HCT116 (cell line): Measurements from ENCODE around the gene SMIM24. TPM values are rescaled to one million over a fixed set of nuclear protein-coding genes. Genes with fewer than 3 reads are reported as not detected.
"Not testable (repeated sequence)": the region's sequence is repeated elsewhere in the genome, so short reads cannot be mapped to it uniquely, and the experiment has no call there.

Experiments
- ATAC-seq: fragments of 200-7000 bp; cut with Tn5 transposase; 2 replicates; pipeline ENCODE4 v1.9.1; 2020; ENCODE audit warnings: mild to moderate bottlenecking, moderate library complexity
- BruUV-seq: library from RNA; stranded (reverse); fragments of 400-500 nt; replicated peaks from 2 replicates; lab custom pipeline; 2021; lab: Mats Ljungman, UMichigan
- CTCF ChIA-PET: fragments of 300-600 bp; sonication (Branson Sonifier 250); formaldehyde crosslinking; loops from one replicate; lab custom pipeline; 2021; ENCODE audit warnings: antibody characterized with exemption; lab: Charles Lee
- POLR2A ChIA-PET: fragments of 300-600, 350-600 bp; sonication (Branson Sonifier 250); formaldehyde crosslinking; loops from one replicate; lab custom pipeline; 2021; ENCODE audit warnings: antibody characterized with exemption; lab: Charles Lee
- RAD21 ChIA-PET, 2 experiments: fragments of 300-600 bp; sonication (Branson Sonifier 250); formaldehyde crosslinking; loops; one replicate each; lab custom pipeline; 2023; ENCODE audit warnings: low total read pairs in 2 of 2; ENCODE audit not compliant: uncharacterized antibody in 2 of 2, unreplicated experiment in 2 of 2, low non-redundant PET in 1 of 2; lab: Charles Lee
- DNase-seq: peaks from one replicate; pipeline ENCODE4 v3.0.0-alpha.2; 2010; ENCODE audit warnings: low read depth, low spot score
- H2AFZ ChIP-seq: fragments of 200-600 bp; shearing (Covaris generic), sonication (generic); 2 replicates; pipeline ENCODE4 v1.6.1; 2017; ENCODE audit warnings: low read depth, mixed run types, mixed read lengths, antibody characterized with exemption, low read length; ENCODE audit not compliant: poor library complexity, severe bottlenecking
- H3K27ac ChIP-seq: 2 replicates; pipeline ENCODE4 v1.5.1; 2012; ENCODE audit warnings: low read depth, low read length
- H3K27me3 ChIP-seq: fragments of 200-600 bp; sonication (generic); 2 replicates; pipeline ENCODE4 v1.6.1; 2016; ENCODE audit warnings: mixed run types, low read length, mixed read lengths; ENCODE audit not compliant: insufficient read depth
- H3K36me3 ChIP-seq, 2 experiments: fragments of 200-500 bp in 1 of 2; fragments of 200-600 bp in 1 of 2; sonication (Bioruptor generic) in 1 of 2; sonication (generic) in 1 of 2; 2 replicates each; pipeline versions ENCODE4 v1.5.1 to v1.6.1; 2014 to 2016; ENCODE audit warnings: low read length in 2 of 2, inconsistent platforms in 1 of 2, mixed read lengths in 1 of 2, mixed run types in 1 of 2; ENCODE audit not compliant: insufficient read depth in 2 of 2, control insufficient read depth in 1 of 2
- H3K4me1 ChIP-seq, 2 experiments: fragments of 200-600 bp in 1 of 2; sonication (generic) in 1 of 2; 2 replicates each; pipeline versions ENCODE4 v1.5.1 to v1.6.1; 2012 to 2017; ENCODE audit warnings: low read length in 2 of 2, inconsistent platforms in 1 of 2, mild to moderate bottlenecking in 1 of 2, mixed read lengths in 1 of 2, mixed run types in 1 of 2, moderate library complexity in 1 of 2; ENCODE audit not compliant: insufficient read depth in 2 of 2, control insufficient read depth in 1 of 2
- H3K4me2 ChIP-seq: fragments of 200-600 bp; sonication (generic); 2 replicates; pipeline ENCODE4 v1.6.1; 2017; ENCODE audit warnings: mixed run types, low read length, mixed read lengths
- H3K4me3 ChIP-seq, 2 experiments: fragments of 200-600 bp in 1 of 2; sonication (generic) in 1 of 2; replicated peaks in 1 of 2; 2 replicates each; pipeline ENCODE4 v1.5.1; 2011 to 2016; ENCODE audit warnings: low read length in 2 of 2, control low read depth in 1 of 2, low read depth in 1 of 2, mild to moderate bottlenecking in 1 of 2, mixed read lengths in 1 of 2, mixed run types in 1 of 2
- H3K79me2 ChIP-seq: fragments of 200-600 bp; sonication (generic); 2 replicates; pipeline ENCODE4 v1.6.1; 2017; ENCODE audit warnings: mild to moderate bottlenecking, mixed run types, low read length, moderate library complexity, mixed read lengths; ENCODE audit not compliant: insufficient read depth
- H3K9ac ChIP-seq: fragments of 200-600 bp; sonication (generic); 2 replicates; pipeline ENCODE4 v1.6.1; 2016; ENCODE audit warnings: low read length, mixed read lengths
- H3K9me2 ChIP-seq: fragments of 200-600 bp; sonication (generic), shearing (Covaris generic); 2 replicates; pipeline ENCODE4 v1.6.1; 2017; ENCODE audit warnings: mixed run types, mild to moderate bottlenecking, moderate library complexity; ENCODE audit not compliant: insufficient read depth
- H3K9me3 ChIP-seq, 2 experiments: fragments of 200-500 bp in 1 of 2; fragments of 200-600 bp in 1 of 2; sonication (Bioruptor generic) in 1 of 2; sonication (generic) in 1 of 2; 2 replicates each; pipeline ENCODE4 v1.6.1; 2014 to 2017; ENCODE audit warnings: low read length in 2 of 2, mixed read lengths in 2 of 2, inconsistent platforms in 1 of 2, low read depth in 1 of 2, mild to moderate bottlenecking in 1 of 2, mixed run types in 1 of 2, moderate library complexity in 1 of 2; ENCODE audit not compliant: control insufficient read depth in 1 of 2, insufficient read depth in 1 of 2
- H4K20me1 ChIP-seq: fragments of 200-600 bp; sonication (generic), shearing (Covaris generic); 2 replicates; pipeline ENCODE4 v1.6.1; 2017; ENCODE audit warnings: mixed run types, mild to moderate bottlenecking, moderate library complexity; ENCODE audit not compliant: insufficient read depth
- ATF3 ChIP-seq: IDR thresholded peaks from 2 replicates; pipeline ENCODE4 v1.6.1; 2012
- CBX3 ChIP-seq: IDR thresholded peaks from 2 replicates; pipeline ENCODE4 v1.6.1; 2012; ENCODE audit warnings: low read depth
- CEBPB ChIP-seq: IDR thresholded peaks from 2 replicates; pipeline ENCODE4 v1.6.1; 2012; ENCODE audit warnings: low read depth
- ELF1 ChIP-seq: IDR thresholded peaks from 2 replicates; pipeline ENCODE4 v1.6.1; 2012; ENCODE audit warnings: low read depth, borderline replicate concordance
- EZH2phosphoT487 ChIP-seq: fragments of 200-600 bp; IDR thresholded peaks from 2 replicates; pipeline ENCODE4 v1.6.1; 2018; ENCODE audit warnings: antibody characterized with exemption, borderline replicate concordance
- FOSL1 ChIP-seq: IDR thresholded peaks from 2 replicates; pipeline ENCODE4 v1.6.1; 2012; ENCODE audit warnings: low read depth
- JUND ChIP-seq: IDR thresholded peaks from 2 replicates; pipeline ENCODE4 v1.6.1; 2012
- MAX ChIP-seq: IDR thresholded peaks from 2 replicates; pipeline ENCODE4 v1.6.1; 2012
- POLR2A ChIP-seq: IDR thresholded peaks from 2 replicates; pipeline ENCODE4 v1.7.0; 2011; ENCODE audit warnings: borderline replicate concordance; ENCODE audit not compliant: insufficient read depth, insufficient read length; ENCODE audit errors: extremely low read depth
- POLR2AphosphoS5 ChIP-seq: IDR thresholded peaks from 2 replicates; pipeline ENCODE4 v1.6.1; 2011; ENCODE audit warnings: mild to moderate bottlenecking, low read depth, low read length, moderate library complexity
- RAD21 ChIP-seq: IDR thresholded peaks from 2 replicates; pipeline ENCODE4 v1.6.1; 2012; ENCODE audit warnings: low read depth, mild to moderate bottlenecking
- SIN3A ChIP-seq: IDR thresholded peaks from 2 replicates; pipeline ENCODE4 v1.6.1; 2012; ENCODE audit warnings: low read depth
- SP1 ChIP-seq: IDR thresholded peaks from 2 replicates; pipeline ENCODE4 v1.6.1; 2012; ENCODE audit warnings: low read depth
- SRF ChIP-seq: IDR thresholded peaks from 2 replicates; pipeline ENCODE4 v1.6.1; 2012; ENCODE audit warnings: low read depth
- TCF7L2 ChIP-seq: IDR thresholded peaks from 2 replicates; pipeline ENCODE4 v1.7.0; 2011; ENCODE audit warnings: borderline replicate concordance, inconsistent platforms; ENCODE audit not compliant: insufficient read depth, insufficient read length; ENCODE audit errors: extremely low read depth
- ZNF274 ChIP-seq: fragments of 200-500 bp; sonication (Bioruptor generic); IDR thresholded peaks from 2 replicates; pipeline ENCODE4 v1.6.1; 2014; ENCODE audit warnings: mild to moderate bottlenecking, low read depth, low read length, inconsistent platforms
- intact Hi-C: fragments of 100-400 bp; cut with micrococcal nuclease; formaldehyde crosslinking; loops from 2 replicates; pipeline ENCODE4 v1.10.0; 2022
- total RNA-seq: library from RNA; stranded (reverse); gene quantifications from one replicate; pipeline ENCODE4 v1.2.1, GENCODE V29; 2021; ENCODE audit not compliant: unreplicated experiment

The SMIM24 gene
- total RNA-seq, 1 experiment from 2014 or later: not detected

- H2AFZ ChIP-seq, H3K9me2 ChIP-seq, H3K9ac ChIP-seq, H3K4me3 ChIP-seq, H3K27me3 ChIP-seq, H3K4me1 ChIP-seq, H3K4me2 ChIP-seq, intact Hi-C loops, H3K27ac ChIP-seq, H3K9me3 ChIP-seq, H4K20me1 ChIP-seq, POLR2A ChIA-PET, BruUV-seq, DNase-seq, ATAC-seq: not testable (repeated sequence)
- ChIA-PET RAD21 (interaction anchor here in 1 of 2 experiments (0.6 kb wide), 1 partner anchor 69 kb away, joined by 3 read pairs; no protein-coding TSS in a partner anchor), CTCF (interaction anchor here (1.4 kb wide), 1 partner anchor 23 kb away, joined by 4 read pairs; no protein-coding TSS in a partner anchor)
- H3K79me2 ChIP-seq: peaks cover 30% of the 10 kb centered on the region; the same call in 1 of the 2 replicates
- peaks cover 8 to 50% of the 10 kb centered on the region in 2 experiments; a peak in 3 of 4 replicates for H3K36me3 ChIP-seq
These were observed 33.7 kb downstream of the SMIM24 start for GRCh38 chr19:3446657-3447056.

GRCh38 chr19:3444695-3445234 is 35.6 kb downstream of the SMIM24 start:
- CTCF ChIA-PET: interaction anchor here (0.6 kb wide), 1 partner anchor 68 kb away, joined by 3 read pairs; no protein-coding TSS in a partner anchor
- Histone ChIP-seq H2AFZ (no peak overlapping the region), H4K20me1 (no peaks in the 10 kb centered on the region), H3K36me3 (peaks cover 7 to 41% of the 10 kb centered on the region in 2 experiments; a peak in 3 of 4 replicates), H3K9me2 (no peaks in the 10 kb centered on the region), H3K27me3 (no peaks in the 10 kb centered on the region), H3K27ac (no peak overlapping the region), H3K79me2 (peaks cover 45% of the 10 kb centered on the region; the same call in 1 of the 2 replicates), H3K4me3 (no peak overlapping the region), H3K4me2 (no peak overlapping the region), H3K9me3 (no peaks in the 10 kb centered on the region), H3K4me1 (peaks cover 0 to 4% of the 10 kb centered on the region in 2 experiments; a peak in 1 of 4 replicates), H3K9ac (no peak overlapping the region)
- no peak for DNase-seq
- no TSS peak for BruUV-seq
- RAD21 ChIA-PET: no interaction called here
- POLR2A ChIA-PET: no interaction called here
- no peak for TF ChIP-seq FOSL1
- TF ChIP-seq TCF7L2: no peak
- no peak for TF ChIP-seq SIN3A
- no peak for TF ChIP-seq SP1
- TF ChIP-seq CEBPB: no peak
- no peak for TF ChIP-seq ELF1
- TF ChIP-seq MAX: no peak
- TF ChIP-seq EZH2phosphoT487: no peak
- no peak for TF ChIP-seq ZNF274
- TF ChIP-seq JUND: no peak
- TF ChIP-seq RAD21: no peak
- TF ChIP-seq CBX3: no peak
- TF ChIP-seq SRF: no peak
- TF ChIP-seq POLR2AphosphoS5: no peak
- no peak for TF ChIP-seq POLR2A
- no peak for TF ChIP-seq ATF3
- intact Hi-C loops: no loop called here
- no peak for ATAC-seq
